ENCODE measurements around the gene SMARCA2.

SMARCA2 gene

DNA sequence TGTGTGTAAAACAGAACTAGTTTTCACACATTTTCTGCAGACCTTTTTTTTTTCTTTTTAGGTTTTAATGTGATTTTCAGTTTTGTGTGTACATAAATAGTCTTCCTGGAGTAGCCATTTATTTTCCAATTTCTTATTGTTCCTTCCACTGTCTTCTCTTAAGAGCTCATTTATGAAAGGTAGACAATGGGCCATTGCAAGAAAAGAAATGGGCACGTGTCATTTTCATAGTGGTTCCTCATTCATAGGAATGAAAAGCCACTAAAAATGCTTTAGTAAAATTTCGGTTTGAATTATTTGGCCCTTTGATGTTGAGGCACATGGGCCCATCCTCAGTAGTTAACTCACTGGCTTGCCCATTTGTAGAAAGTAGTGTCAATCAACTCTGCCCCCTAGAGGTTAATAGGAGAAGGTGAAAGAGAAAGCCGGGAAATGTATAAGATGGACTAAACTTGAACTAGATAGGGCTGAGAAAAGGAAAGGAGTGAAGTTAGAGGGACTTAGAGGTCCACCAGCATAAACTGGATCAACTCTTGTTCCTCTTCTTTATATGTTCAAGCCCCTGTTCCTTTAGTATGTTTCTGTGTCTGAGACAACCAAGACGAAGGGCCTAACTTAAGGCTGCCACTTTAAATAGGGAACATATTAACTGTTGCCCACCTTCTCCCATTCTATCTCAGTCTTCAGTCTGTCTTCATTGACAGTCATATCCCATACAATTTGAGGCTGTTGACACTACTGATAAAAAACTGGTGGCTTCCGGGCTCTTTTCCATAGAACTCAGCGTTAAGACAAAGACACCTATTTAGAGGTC, 72.6 kb downstream of the SMARCA2 start:
- in situ Hi-C loops (cut with HindIII; ENCODE audit: low pct_ligation_motif_present, low sequenced_read_pairs): no loop called here
- no peak overlapping the region for H3K4me3 ChIP-seq (ENCODE audit: low read depth, low read length)
- DNase-seq: peak; percentile 43
- peak; percentile 70 for TF ChIP-seq CTCF (IDR thresholded peaks at IDR 0.05; ENCODE audit: low read depth, low read length, missing control alignments)
- H3K27ac ChIP-seq: no peak overlapping the region
- H3K27me3 ChIP-seq (replicated peaks): no peaks in the 10 kb centered on the region
- H3K36me3 ChIP-seq (replicated peaks): peaks cover 12% of the 10 kb centered on the region

DNA sequence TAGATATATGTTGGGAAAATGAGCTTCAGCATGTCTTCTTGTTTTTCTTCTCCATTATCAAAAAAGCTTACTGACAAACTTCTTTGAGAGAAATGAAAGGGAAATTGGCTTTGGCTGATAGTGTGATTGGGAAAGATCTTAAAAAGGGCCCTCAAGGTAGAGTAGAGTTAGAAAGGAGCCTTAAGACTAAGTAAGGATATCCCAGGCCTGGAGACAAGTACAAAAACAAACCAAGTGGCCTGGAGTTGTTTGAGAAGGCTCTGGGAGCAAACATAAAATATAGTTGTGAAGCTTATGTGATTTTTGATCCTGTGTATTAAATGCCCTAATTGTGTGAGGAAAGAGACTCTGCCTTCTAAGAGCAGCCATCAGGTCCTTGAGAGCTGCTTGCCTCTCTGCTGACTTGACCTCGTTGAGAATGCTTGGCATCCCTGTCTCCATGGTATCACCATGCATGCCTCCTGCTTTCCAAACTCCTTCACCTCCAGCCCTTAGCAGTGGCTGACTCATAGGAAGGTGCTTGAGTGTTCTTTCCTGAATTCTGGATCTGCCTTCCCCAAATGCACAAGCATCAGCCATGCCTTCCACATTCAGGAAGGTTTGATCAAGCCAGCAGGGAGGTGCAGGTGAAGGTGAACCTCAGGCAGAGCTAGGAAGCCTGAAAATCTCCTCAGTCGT, 78.9 kb downstream of the SMARCA2 start:
- DNase-seq: peak; percentile 49
- Histone ChIP-seq H3K4me3 (ENCODE audit: low read depth, low read length) (no peak overlapping the region), H3K27me3 (replicated peaks) (no peaks in the 10 kb centered on the region), H3K27ac (no peak overlapping the region), H3K36me3 (replicated peaks) (peaks cover 4% of the 10 kb centered on the region)
- in situ Hi-C loops (cut with HindIII; ENCODE audit: low pct_ligation_motif_present, low sequenced_read_pairs): no loop called here
- TF ChIP-seq CTCF (IDR thresholded peaks at IDR 0.05; ENCODE audit: low read depth, low read length, missing control alignments): no peak

DNA sequence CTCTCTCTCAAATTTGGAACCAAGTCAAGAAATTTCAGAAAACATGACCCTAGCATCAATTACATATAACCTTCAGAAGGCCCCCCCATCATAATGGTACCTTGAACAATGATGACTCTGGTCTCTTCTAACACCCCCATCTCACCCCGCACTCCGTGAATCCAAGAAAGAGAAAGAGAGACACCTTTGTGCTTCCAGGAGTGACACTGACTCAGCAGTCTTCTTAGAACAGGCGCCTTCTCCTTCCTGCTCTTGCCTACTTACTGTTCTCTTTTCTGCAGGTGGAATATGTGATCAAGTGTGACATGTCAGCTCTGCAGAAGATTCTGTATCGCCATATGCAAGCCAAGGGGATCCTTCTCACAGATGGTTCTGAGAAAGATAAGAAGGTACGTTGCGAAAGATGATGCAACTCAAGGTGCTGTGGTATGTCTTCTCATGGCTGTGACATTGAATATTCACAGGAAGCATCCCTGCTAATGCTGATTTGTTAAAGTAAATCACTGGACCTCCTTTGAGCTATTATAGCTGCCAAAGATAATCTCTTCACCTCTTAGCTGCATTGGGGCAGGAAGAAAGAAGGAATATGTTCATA, 81.3 kb downstream of the SMARCA2 start:
- no peak for TF ChIP-seq CTCF (IDR thresholded peaks at IDR 0.05; ENCODE audit: low read depth, low read length, missing control alignments)
- no peak for DNase-seq
- no peaks in the 10 kb centered on the region for H3K27me3 ChIP-seq (replicated peaks)
- in situ Hi-C loops (cut with HindIII; ENCODE audit: low pct_ligation_motif_present, low sequenced_read_pairs): no loop called here
- peaks cover 4% of the 10 kb centered on the region for H3K36me3 ChIP-seq (replicated peaks)
- no peak overlapping the region for H3K4me3 ChIP-seq (ENCODE audit: low read depth, low read length)
- no peak overlapping the region for H3K27ac ChIP-seq

GRCh38 chr9:2106666-2107065, 91.5 kb downstream of the SMARCA2 start:
- no peaks in the 10 kb centered on the region for H3K27me3 ChIP-seq (replicated peaks)
- no peak overlapping the region for H3K27ac ChIP-seq
- no peak for DNase-seq
- TF ChIP-seq CTCF (IDR thresholded peaks at IDR 0.05; ENCODE audit: low read depth, low read length, missing control alignments): no peak
- in situ Hi-C loops (cut with HindIII; ENCODE audit: low pct_ligation_motif_present, low sequenced_read_pairs): no loop called here
- no peaks in the 10 kb centered on the region for H3K36me3 ChIP-seq (replicated peaks)
- no peak overlapping the region for H3K4me3 ChIP-seq (ENCODE audit: low read depth, low read length)

- no peak overlapping the region for H3K27ac ChIP-seq
- no peak overlapping the region for H3K4me3 ChIP-seq (ENCODE audit: low read depth, low read length)
- no peak for DNase-seq
- no peaks in the 10 kb centered on the region for H3K36me3 ChIP-seq (replicated peaks)
- no peaks in the 10 kb centered on the region for H3K27me3 ChIP-seq (replicated peaks)
- in situ Hi-C loops (cut with HindIII; ENCODE audit: low pct_ligation_motif_present, low sequenced_read_pairs): no loop called here
- TF ChIP-seq CTCF (IDR thresholded peaks at IDR 0.05; ENCODE audit: low read depth, low read length, missing control alignments): no peak
These were observed 92.8 kb downstream of the SMARCA2 start for GRCh38 chr9:2107906-2108451.

All from brain microvascular endothelial cell (primary cell).